ENCODE measurements around the gene ICAM2.

The ICAM2 gene

GRCh38 chr17:64055183-64056142, 35.0 kb upstream of the ICAM2 start:
- Histone ChIP-seq H3K4me2 (ENCODE audit: low read depth, low read length, poor library complexity, severe bottlenecking) (no peak overlapping the region), H3K27me3 (ENCODE audit: insufficient read depth, low read length, poor library complexity, severe bottlenecking) (no peaks in the 10 kb centered on the region), H3K9ac (ENCODE audit: low read depth, low read length, poor library complexity, severe bottlenecking) (no peak overlapping the region), H3K79me2 (ENCODE audit: insufficient read depth, low read length) (no peaks in the 10 kb centered on the region), H3K4me3 (ENCODE audit: low read length, poor library complexity, severe bottlenecking) (no peak overlapping the region), H2AFZ (ENCODE audit: low read length) (no peak overlapping the region), H3K9me2 (replicated peaks; ENCODE audit: low read depth, low read length) (no peaks in the 10 kb centered on the region), H3K4me1 (ENCODE audit: insufficient read depth, low read length, poor library complexity, severe bottlenecking) (no peaks in the 10 kb centered on the region), H3F3A (ENCODE audit: low read depth) (no peaks in the 10 kb centered on the region), H3K9me3 (ENCODE audit: insufficient read depth, low read depth, low read length) (no peaks in the 10 kb centered on the region), H3K36me3 (ENCODE audit: insufficient read depth, low read length) (no peaks in the 10 kb centered on the region), H4K20me1 (ENCODE audit: insufficient read depth, low read length, poor library complexity, severe bottlenecking) (no peaks in the 10 kb centered on the region)
- TF ChIP-seq EZH2phosphoT487 (IDR thresholded peaks at IDR 0.05; ENCODE audit: borderline replicate concordance) (no peak), CTCF (conservative IDR thresholded peaks at IDR 0.05; ENCODE audit: low read length) (no peak)

DNA sequence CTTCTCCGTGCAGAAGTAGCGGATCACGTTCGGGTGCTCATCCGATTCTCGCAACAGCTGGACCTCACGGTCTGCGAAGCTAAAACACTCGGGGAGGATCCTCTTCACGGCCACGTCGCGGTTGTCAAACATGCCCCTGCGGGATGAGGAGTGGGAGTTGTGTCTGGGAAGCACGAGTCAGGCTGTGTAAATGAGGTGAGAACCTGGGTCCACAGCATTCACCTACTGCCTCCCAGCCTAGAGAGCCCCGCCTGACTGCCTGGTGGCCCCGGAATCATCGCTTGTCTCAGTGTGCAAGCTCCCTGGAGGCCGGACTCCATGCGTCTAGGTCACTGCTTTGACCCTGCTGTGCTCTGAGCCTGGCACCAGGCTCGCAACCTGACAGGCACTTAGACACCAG, 33.9 kb upstream of the ICAM2 start:
- Histone ChIP-seq H3K9ac (ENCODE audit: low read depth, low read length, poor library complexity, severe bottlenecking) (no peak overlapping the region), H3K4me1 (ENCODE audit: insufficient read depth, low read length, poor library complexity, severe bottlenecking) (no peaks in the 10 kb centered on the region), H3K4me2 (ENCODE audit: low read depth, low read length, poor library complexity, severe bottlenecking) (no peak overlapping the region), H3F3A (ENCODE audit: low read depth) (no peaks in the 10 kb centered on the region), H3K4me3 (ENCODE audit: low read length, poor library complexity, severe bottlenecking) (no peak overlapping the region), H4K20me1 (ENCODE audit: insufficient read depth, low read length, poor library complexity, severe bottlenecking) (no peaks in the 10 kb centered on the region), H2AFZ (ENCODE audit: low read length) (no peak overlapping the region), H3K36me3 (ENCODE audit: insufficient read depth, low read length) (no peaks in the 10 kb centered on the region), H3K9me2 (replicated peaks; ENCODE audit: low read depth, low read length) (no peaks in the 10 kb centered on the region), H3K9me3 (ENCODE audit: insufficient read depth, low read depth, low read length) (no peaks in the 10 kb centered on the region), H3K27me3 (ENCODE audit: insufficient read depth, low read length, poor library complexity, severe bottlenecking) (no peaks in the 10 kb centered on the region), H3K79me2 (ENCODE audit: insufficient read depth, low read length) (no peaks in the 10 kb centered on the region)
- TF ChIP-seq CTCF (conservative IDR thresholded peaks at IDR 0.05; ENCODE audit: low read length) (no peak), EZH2phosphoT487 (IDR thresholded peaks at IDR 0.05; ENCODE audit: borderline replicate concordance) (no peak)

DNA sequence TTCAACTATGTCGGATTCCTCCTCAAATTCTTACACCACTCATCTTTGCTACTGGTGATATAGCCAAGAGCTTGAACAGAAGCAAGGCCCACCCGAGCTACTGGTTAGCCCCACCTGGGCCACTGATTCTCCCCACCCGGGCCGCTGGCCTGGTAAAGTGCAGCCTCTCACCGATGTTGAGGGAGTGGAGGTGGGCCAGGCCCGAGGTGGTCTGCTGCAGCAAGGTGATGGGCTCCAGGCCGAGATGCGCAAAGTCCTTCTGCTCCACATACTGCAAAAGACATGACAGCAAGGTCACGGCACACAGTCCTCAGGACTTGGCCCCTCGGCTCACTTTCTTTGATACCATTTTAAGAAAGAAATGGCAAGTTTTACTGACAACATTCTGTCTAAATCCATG, 32.7 kb upstream of the ICAM2 start:
- no peak overlapping the region for H3K4me2 ChIP-seq (ENCODE audit: low read depth, low read length, poor library complexity, severe bottlenecking)
- H3K36me3 ChIP-seq (ENCODE audit: insufficient read depth, low read length) = no peaks in the 10 kb centered on the region
- H3K79me2 ChIP-seq (ENCODE audit: insufficient read depth, low read length) = no peaks in the 10 kb centered on the region

More for the DNA sequence above, 32.7 kb upstream of the ICAM2 start:
- no peaks in the 10 kb centered on the region for H4K20me1 ChIP-seq (ENCODE audit: insufficient read depth, low read length, poor library complexity, severe bottlenecking)
- no peak overlapping the region for H3K4me3 ChIP-seq (ENCODE audit: low read length, poor library complexity, severe bottlenecking)
- H2AFZ ChIP-seq (ENCODE audit: low read length) = no peak overlapping the region
- TF ChIP-seq EZH2phosphoT487 (IDR thresholded peaks at IDR 0.05; ENCODE audit: borderline replicate concordance) (no peak), CTCF (conservative IDR thresholded peaks at IDR 0.05; ENCODE audit: low read length) (no peak)
- no peaks in the 10 kb centered on the region for H3K9me3 ChIP-seq (ENCODE audit: insufficient read depth, low read depth, low read length)
- H3K27me3 ChIP-seq (ENCODE audit: insufficient read depth, low read length, poor library complexity, severe bottlenecking) = no peaks in the 10 kb centered on the region
- H3K9ac ChIP-seq (ENCODE audit: low read depth, low read length, poor library complexity, severe bottlenecking) = no peak overlapping the region
- no peaks in the 10 kb centered on the region for H3F3A ChIP-seq (ENCODE audit: low read depth)
- no peaks in the 10 kb centered on the region for H3K4me1 ChIP-seq (ENCODE audit: insufficient read depth, low read length, poor library complexity, severe bottlenecking)
- no peaks in the 10 kb centered on the region for H3K9me2 ChIP-seq (replicated peaks; ENCODE audit: low read depth, low read length)

All from Loucy (cell line).